BLaER1 (cell line): Measurements from ENCODE around the gene ARHGAP45.

ENCODE experiments used
- H3K27ac ChIP-seq: shearing (Covaris generic); formaldehyde crosslinking; 2 replicates; pipeline ENCODE4 v1.8.1; 2022
- H3K27me3 ChIP-seq: shearing (Covaris generic); formaldehyde crosslinking; 2 replicates; pipeline ENCODE4 v1.8.1; 2022
- H3K36me3 ChIP-seq: shearing (Covaris generic); formaldehyde crosslinking; 2 replicates; pipeline ENCODE4 v1.8.1; 2022
- H3K4me1 ChIP-seq: shearing (Covaris generic); formaldehyde crosslinking; 2 replicates; pipeline ENCODE4 v1.8.1; 2022
- H3K4me2 ChIP-seq: shearing (Covaris generic); formaldehyde crosslinking; 2 replicates; pipeline ENCODE4 v1.8.1; 2022
- H3K4me3 ChIP-seq: shearing (Covaris generic); formaldehyde crosslinking; 2 replicates; pipeline ENCODE4 v1.8.1; 2022
- H3K9ac ChIP-seq: shearing (Covaris generic); formaldehyde crosslinking; 2 replicates; pipeline ENCODE4 v1.8.1; 2022
- H3K9me3 ChIP-seq: shearing (Covaris generic); formaldehyde crosslinking; 2 replicates; pipeline ENCODE4 v1.8.1; 2022
- H4K20me1 ChIP-seq: shearing (Covaris generic); formaldehyde crosslinking; 2 replicates; pipeline ENCODE4 v1.8.1; 2022
- Cebpa-rat ChIP-seq: shearing (Covaris generic); IDR thresholded peaks from 2 replicates; pipeline ENCODE4 v1.8.1; 2022

Gene ARHGAP45

GRCh38 chr19:1054102-1055027 is 12.6 kb upstream of the ARHGAP45 start:
- Histone ChIP-seq H3K9me3 (no peaks in the 10 kb centered on the region), H3K4me1 (peaks cover 38% of the 10 kb centered on the region), H3K9ac (no peak overlapping the region), H4K20me1 (no peaks in the 10 kb centered on the region), H3K36me3 (peaks cover 10% of the 10 kb centered on the region; the same call in 1 of the 2 replicates), H3K27ac (no peak overlapping the region), H3K4me3 (no peak overlapping the region), H3K4me2 (no peak overlapping the region), H3K27me3 (no peaks in the 10 kb centered on the region)
- no peak for TF ChIP-seq Cebpa-rat

GRCh38 chr19:1055028-1055425 is 11.9 kb upstream of the ARHGAP45 start:
- no peak overlapping the region for H3K4me3 ChIP-seq
- no peaks in the 10 kb centered on the region for H3K27me3 ChIP-seq
- no peak for TF ChIP-seq Cebpa-rat
- H3K9me3 ChIP-seq: no peaks in the 10 kb centered on the region
- no peak overlapping the region for H3K4me2 ChIP-seq
- H4K20me1 ChIP-seq: no peaks in the 10 kb centered on the region
- no peak overlapping the region for H3K27ac ChIP-seq
- H3K9ac ChIP-seq: no peak overlapping the region
- H3K4me1 ChIP-seq: peaks cover 36% of the 10 kb centered on the region
- peaks cover 10% of the 10 kb centered on the region; the same call in 1 of the 2 replicates for H3K36me3 ChIP-seq

- Histone ChIP-seq H3K4me3 (no peak overlapping the region), H3K27me3 (no peaks in the 10 kb centered on the region), H3K4me1 (peaks cover 34% of the 10 kb centered on the region), H4K20me1 (no peaks in the 10 kb centered on the region), H3K9me3 (no peaks in the 10 kb centered on the region), H3K36me3 (peaks cover 10% of the 10 kb centered on the region; the same call in 1 of the 2 replicates), H3K4me2 (no peak overlapping the region), H3K27ac (no peak overlapping the region), H3K9ac (no peak overlapping the region)
- no peak for TF ChIP-seq Cebpa-rat
Measured at GRCh38 chr19:1055886-1056620, 10.9 kb upstream of the ARHGAP45 start.

- H3K27me3 ChIP-seq: no peaks in the 10 kb centered on the region
- peak overlapping the region; percentile 48 for H3K27ac ChIP-seq
- TF ChIP-seq Cebpa-rat: no peak
- peaks cover 10% of the 10 kb centered on the region; the same call in 1 of the 2 replicates for H3K36me3 ChIP-seq
- H4K20me1 ChIP-seq: no peaks in the 10 kb centered on the region
- H3K9ac ChIP-seq: no peak overlapping the region
- H3K4me2 ChIP-seq: peak overlapping the region; percentile 78
- no peaks in the 10 kb centered on the region for H3K9me3 ChIP-seq
- no peak overlapping the region for H3K4me3 ChIP-seq
- peaks cover 34% of the 10 kb centered on the region for H3K4me1 ChIP-seq
Measured at GRCh38 chr19:1057176-1057855, 9.7 kb upstream of the ARHGAP45 start.

- no peaks in the 10 kb centered on the region for H3K9me3 ChIP-seq
- peaks cover 10% of the 10 kb centered on the region; the same call in 1 of the 2 replicates for H3K36me3 ChIP-seq
- H3K4me2 ChIP-seq: peak overlapping the region; percentile 78
- peak overlapping the region; percentile 28; the same call in 1 of the 2 replicates for H3K9ac ChIP-seq
- peak overlapping the region; percentile 48 for H3K27ac ChIP-seq
- no peak for TF ChIP-seq Cebpa-rat
- H3K4me3 ChIP-seq: no peak overlapping the region
- no peaks in the 10 kb centered on the region for H4K20me1 ChIP-seq
- H3K27me3 ChIP-seq: no peaks in the 10 kb centered on the region
- peaks cover 29% of the 10 kb centered on the region for H3K4me1 ChIP-seq
Measured at GRCh38 chr19:1058112-1058511, 8.9 kb upstream of the ARHGAP45 start.

- Histone ChIP-seq H3K4me3 (no peak overlapping the region), H3K27me3 (no peaks in the 10 kb centered on the region), H3K4me2 (no peak overlapping the region), H3K27ac (no peak overlapping the region), H3K9ac (no peak overlapping the region), H3K9me3 (no peaks in the 10 kb centered on the region), H3K4me1 (peaks cover 48% of the 10 kb centered on the region), H3K36me3 (no peaks in the 10 kb centered on the region), H4K20me1 (no peaks in the 10 kb centered on the region)
- TF ChIP-seq Cebpa-rat: no peak
Measured at GRCh38 chr19:1060689-1061088, 6.3 kb upstream of the ARHGAP45 start.

- TF ChIP-seq Cebpa-rat: no peak
- no peak overlapping the region for H3K27ac ChIP-seq
- H3K9ac ChIP-seq: no peak overlapping the region
- no peak overlapping the region for H3K4me2 ChIP-seq
- H3K36me3 ChIP-seq: no peaks in the 10 kb centered on the region
- H4K20me1 ChIP-seq: no peaks in the 10 kb centered on the region
- H3K4me1 ChIP-seq: peaks cover 55% of the 10 kb centered on the region
- no peak overlapping the region for H3K4me3 ChIP-seq
- no peaks in the 10 kb centered on the region for H3K9me3 ChIP-seq
- no peaks in the 10 kb centered on the region for H3K27me3 ChIP-seq
Measured at GRCh38 chr19:1061987-1062386, 5.0 kb upstream of the ARHGAP45 start.

- Histone ChIP-seq H3K27me3 (no peaks in the 10 kb centered on the region), H3K9ac (no peak overlapping the region), H3K4me2 (no peak overlapping the region), H3K36me3 (no peaks in the 10 kb centered on the region), H3K27ac (no peak overlapping the region), H3K4me3 (no peak overlapping the region), H3K4me1 (peaks cover 49% of the 10 kb centered on the region), H4K20me1 (no peaks in the 10 kb centered on the region), H3K9me3 (no peaks in the 10 kb centered on the region)
- no peak for TF ChIP-seq Cebpa-rat
Measured at GRCh38 chr19:1062387-1063029, 4.5 kb upstream of the ARHGAP45 start.
